Measurements from ENCODE around the gene SLC18A2.
A peak's percentile ranks its signal among the peaks of the same experiment; 100 is the strongest.

SLC18A2 gene

GRCh38 chr10:117239051-117239450 lies 1.9 kb upstream of the SLC18A2 start:
- no peak for DNase-seq

GRCh38 chr10:117239721-117240620 lies 943 bp upstream of the SLC18A2 start:
- no peak for DNase-seq

- no peak for DNase-seq
Observed at GRCh38 chr10:117241541-117242462, 888 bp downstream of the SLC18A2 start.

GRCh38 chr10:117242463-117242832 lies 1.5 kb downstream of the SLC18A2 start:
- no peak for DNase-seq

DNA sequence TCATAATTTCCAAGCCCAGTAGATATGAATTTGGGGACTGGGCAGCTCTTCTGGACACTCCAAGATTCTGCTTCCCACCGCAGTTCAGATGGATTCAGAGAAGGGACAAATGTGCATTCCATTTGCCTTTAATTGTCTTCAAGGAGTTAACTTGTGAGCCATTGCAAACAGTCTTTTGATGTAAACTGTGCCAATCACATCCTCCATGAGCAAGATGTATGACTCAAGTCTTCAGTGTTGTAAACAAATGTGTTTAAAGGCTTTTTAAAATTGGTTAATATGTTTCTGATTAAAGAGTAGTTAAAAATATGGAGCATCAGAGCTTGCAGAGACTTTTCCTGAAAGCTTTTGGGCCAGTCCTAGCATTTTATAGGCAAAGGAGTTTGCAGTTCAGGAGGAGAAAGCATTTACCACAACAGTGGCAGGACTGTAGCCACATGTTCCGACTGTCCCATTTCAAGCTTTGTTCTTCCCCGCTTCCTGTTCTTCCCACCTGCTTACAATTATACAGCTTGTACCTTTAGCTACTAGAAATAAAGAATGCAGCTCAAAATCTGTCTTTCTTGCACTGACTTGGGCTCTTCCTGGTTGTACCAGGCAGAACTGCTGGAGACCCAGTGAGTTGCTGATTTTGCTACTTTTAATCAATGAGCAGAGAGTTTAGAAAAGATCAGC lies 6.2 kb downstream of the SLC18A2 start:
- DNase-seq, result no peak

- DNase-seq, result no peak
Observed at GRCh38 chr10:117248750-117249465, 8.0 kb downstream of the SLC18A2 start.

DNA sequence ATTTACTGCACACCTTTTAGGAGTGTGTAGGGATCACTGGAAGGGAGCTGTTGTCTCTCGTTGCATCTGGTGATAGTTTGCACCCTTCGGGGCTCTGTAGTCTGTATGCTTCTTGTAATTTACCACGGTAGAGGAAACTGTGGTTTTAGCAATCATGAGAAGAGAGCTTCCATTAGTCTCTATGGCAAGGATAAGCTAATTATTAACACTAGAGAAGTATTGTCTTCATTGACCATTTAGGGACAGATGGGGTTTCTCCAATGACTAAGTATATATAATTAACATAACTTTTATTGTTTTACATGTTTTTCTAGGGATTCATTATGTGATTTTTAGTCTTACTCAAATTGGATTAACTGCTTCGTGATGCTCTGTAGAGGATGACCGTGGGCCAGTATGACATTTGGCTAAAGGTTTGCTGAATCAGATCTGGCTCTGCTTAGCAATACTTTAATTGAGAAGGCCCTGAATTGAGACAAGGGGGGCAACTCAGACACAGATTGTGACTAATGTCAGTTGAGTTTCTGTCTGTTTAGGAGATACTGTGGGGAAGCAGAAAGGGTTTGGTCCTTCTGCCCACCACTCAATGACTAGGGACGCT lies 8.7 kb downstream of the SLC18A2 start:
- no peak for DNase-seq

DNA sequence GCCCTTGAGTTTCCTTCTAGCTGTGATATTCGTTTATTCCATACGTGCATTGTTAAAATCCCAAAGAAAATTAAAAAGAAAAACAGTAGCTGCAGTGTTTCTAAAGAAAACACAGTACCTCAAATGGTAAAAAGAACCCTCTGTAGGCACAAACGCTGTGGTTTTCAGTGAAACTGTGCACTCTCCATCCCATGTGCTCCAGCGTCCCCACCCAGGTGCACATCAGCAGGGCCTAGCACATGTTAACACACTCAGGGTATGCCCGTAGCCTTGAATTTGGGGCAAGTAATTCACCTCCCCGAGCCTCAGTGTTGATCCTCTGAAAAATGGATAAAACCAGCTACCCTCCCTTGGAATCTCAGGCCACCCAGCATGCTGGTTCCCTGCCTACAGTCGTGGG lies 9.5 kb downstream of the SLC18A2 start:
- no peak for DNase-seq

DNA sequence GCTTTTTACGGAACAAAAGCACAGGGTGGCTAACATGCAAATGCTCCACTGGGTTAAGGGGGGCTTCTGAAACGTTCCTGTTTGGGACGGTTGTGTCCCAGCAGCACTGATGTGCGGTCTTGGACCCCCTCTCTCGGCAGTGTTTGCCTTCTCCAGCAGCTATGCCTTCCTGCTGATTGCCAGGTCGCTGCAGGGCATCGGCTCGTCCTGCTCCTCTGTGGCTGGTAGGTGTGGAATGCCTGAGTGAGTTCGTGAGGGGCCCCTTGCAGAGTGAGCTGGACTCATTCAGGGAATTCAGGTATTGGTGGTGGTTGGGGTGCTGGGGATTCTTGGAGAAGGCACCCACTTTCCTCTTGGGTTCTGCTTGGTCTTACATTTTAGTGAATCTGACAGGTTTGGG lies 13.0 kb downstream of the SLC18A2 start:
- DNase-seq, result no peak

DNA sequence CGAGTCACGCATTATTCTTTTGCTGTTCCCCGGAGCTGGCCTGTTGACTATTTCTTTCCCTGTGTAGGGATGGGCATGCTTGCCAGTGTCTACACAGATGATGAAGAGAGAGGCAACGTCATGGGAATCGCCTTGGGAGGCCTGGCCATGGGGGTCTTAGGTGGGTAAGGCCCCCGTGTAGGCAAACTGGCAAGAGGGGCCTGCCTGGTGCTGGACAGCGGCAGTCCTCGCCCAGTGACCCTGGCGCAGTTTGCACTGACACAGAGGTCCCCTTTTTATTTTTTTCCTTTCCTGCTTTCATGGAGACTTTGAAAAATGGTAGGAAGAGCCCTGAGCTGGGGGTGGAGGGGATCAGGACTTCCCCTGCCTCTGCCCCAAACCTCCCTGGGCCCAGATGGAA lies 13.4 kb downstream of the SLC18A2 start:
- no peak for DNase-seq

DNA sequence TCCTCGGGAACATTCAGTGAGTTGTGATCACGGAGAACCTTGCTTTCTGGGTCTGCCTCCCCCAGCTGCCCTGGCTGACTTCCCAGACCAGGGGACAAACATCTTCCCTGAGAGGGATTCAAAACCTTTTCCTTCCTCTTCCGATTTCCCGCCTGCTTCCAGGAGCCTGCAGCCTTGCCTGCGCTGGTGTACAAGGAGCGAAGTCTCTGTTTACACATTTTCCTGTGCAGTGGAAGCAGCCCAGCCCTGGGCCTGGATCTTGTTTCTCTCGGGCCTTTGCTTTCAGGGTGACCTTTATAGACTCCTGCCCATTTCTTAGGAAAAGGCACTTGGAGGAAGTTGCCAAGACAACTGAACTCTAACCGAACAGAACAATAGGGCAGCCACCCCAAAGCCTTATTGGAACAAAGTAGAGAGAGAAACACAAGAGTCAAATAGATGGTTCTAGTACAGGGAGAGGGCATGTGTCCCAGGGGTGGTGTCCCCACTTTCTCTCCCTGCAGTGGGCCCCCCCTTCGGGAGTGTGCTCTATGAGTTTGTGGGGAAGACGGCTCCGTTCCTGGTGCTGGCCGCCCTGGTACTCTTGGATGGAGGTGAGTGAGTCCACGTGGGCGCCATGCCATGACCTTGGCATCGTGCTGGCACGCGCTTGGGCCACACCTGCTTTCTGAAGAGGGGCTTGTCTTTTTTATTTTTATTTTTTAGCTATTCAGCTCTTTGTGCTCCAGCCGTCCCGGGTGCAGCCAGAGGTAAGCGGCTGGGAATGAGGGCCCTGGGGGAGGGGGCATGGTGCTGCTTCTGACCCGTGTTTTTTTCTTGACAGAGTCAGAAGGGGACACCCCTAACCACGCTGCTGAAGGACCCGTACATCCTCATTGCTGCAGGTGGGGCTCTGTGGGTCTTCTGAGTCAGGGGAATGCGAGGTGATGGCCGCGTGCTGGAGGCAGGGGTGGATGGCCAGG lies 14.1 kb downstream of the SLC18A2 start:
- DNase-seq, result no peak

DNA sequence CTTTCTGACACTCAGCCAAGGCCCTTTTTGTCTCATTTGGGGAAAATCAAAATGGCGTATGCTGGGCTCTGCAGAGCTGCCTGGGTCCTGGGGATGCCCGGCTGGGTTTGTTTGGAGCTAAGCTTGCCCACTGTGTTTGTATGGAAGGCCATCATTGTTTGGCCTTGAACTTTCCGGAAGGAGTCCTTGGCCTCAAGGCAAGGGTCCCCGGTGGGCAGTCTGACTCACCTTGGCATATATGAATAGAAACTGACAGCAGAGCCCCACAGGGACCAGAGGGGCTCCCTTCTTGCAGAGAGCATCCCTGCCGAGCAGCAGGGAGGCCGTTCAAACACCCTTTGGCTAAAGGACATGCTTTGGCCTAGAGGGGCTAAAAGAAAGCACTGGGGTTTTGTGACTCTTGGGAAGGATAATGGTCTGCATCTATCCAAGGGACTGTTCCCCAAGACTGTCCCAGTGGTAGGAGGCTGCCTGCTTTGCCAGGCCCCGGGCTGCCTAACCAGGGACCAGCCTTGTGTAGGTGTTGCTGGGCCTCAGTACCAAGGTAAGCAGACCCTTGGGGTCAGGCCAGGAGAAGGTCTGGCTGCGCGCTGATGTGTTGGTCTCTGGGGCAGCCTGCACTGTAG lies 15.0 kb downstream of the SLC18A2 start:
- DNase-seq, result no peak

DNA sequence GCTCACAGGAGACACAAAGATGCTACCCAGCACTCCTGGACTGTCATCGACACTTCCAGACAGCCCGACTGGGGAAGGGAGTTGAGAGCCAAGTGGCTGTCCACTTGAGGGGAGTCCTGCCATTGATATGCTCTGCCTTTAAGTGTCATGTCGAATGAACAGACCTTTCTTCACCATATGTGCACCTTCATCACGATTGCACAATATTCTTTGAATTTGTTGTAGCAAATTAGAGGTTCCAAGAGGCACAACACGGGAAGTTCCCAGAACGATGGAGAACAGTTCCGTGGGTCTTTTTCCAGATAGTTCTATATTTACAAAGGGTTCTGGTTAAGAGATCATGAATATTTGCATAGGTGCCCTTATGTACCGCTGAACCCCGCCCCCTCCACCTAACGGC lies 16.0 kb downstream of the SLC18A2 start:
- no peak for DNase-seq

DNA sequence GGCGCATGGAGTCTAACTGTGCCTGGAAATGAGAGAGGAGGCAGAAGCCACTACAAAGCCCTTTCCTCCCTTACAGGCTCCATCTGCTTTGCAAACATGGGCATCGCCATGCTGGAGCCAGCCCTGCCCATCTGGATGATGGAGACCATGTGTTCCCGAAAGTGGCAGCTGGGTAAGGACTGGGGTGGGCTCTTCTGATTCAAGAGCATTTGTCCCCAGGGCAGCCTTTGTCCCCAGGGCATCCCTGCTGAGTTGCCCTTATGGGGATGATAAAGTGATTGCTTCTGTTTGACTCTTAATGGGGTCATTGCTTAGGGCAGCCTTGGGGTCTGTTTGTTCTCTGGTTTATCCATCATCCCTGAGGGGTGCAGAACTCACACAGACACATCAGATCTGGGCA lies 16.8 kb downstream of the SLC18A2 start:
- DNase-seq, result no peak

DNA sequence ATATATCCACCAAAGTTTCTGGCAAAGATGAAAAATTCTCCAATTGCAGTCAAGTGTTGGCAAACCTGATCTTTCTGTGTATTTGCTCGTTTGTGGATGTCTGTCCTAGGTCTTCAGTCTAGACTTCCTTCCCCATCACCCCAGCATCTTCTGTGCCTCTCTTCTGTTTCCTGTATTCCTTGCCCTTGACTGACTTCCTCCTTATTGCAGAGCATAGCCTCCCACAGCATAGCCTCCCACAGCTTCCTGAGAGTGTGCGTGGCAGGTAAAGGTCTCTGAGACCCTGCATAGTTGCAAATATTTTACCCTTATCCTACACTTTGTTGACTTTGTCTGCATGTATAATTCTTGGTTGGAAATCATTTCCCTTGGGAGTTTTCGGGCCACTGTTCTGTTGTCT lies 18.4 kb downstream of the SLC18A2 start:
- no peak for DNase-seq

- no peak for DNase-seq
Observed at GRCh38 chr10:117260084-117260483, 19.2 kb downstream of the SLC18A2 start.

- DNase-seq, result no peak
Observed at GRCh38 chr10:117261501-117261900, 20.6 kb downstream of the SLC18A2 start.

GRCh38 chr10:117262291-117262902 lies 21.5 kb downstream of the SLC18A2 start:
- DNase-seq, result peak in 1 of 2 experiments; percentile 47

GRCh38 chr10:117262903-117263293 lies 22.0 kb downstream of the SLC18A2 start:
- no peak for DNase-seq

- peak; percentile 78 to 89 for DNase-seq
Observed at GRCh38 chr10:117264782-117265181, 23.9 kb downstream of the SLC18A2 start.
